HepG2 (cell line): ENCODE data around the gene PAIP1. TPM values are rescaled to one million over a fixed set of nuclear protein-coding genes. Genes with fewer than 3 reads are reported as not detected.

Source experiments
- BCL3 ChIP-seq: sonication (generic); formaldehyde crosslinking; IDR thresholded peaks from 2 replicates; pipeline ENCODE4 v1.5.1; 2020; ENCODE audit warnings: mild to moderate bottlenecking, missing genetic modification reagents, moderate library complexity
- ETV5 ChIP-seq: IDR thresholded peaks from 2 replicates; pipeline ENCODE4 v1.6.1; 2018; ENCODE audit warnings: missing biosample characterization, missing genetic modification reagents, inconsistent platforms, borderline replicate concordance
- ETV6 ChIP-seq: sonication (generic); formaldehyde crosslinking; conservative IDR thresholded peaks from 2 replicates; pipeline ENCODE4 v1.4.0; 2020; ENCODE audit warnings: missing genetic modification reagents
- HBP1 ChIP-seq: IDR thresholded peaks from 2 replicates; pipeline ENCODE4 v1.6.1; 2016; ENCODE audit warnings: low read depth, control low read depth
- HNF1A ChIP-seq, 2 experiments: sonication (generic) in 1 of 2; formaldehyde crosslinking in 1 of 2; IDR thresholded peaks; 2 replicates each; pipeline versions ENCODE4 v1.4.0 to v1.6.1; 2016 to 2020; ENCODE audit warnings: borderline replicate concordance in 1 of 2, low read depth in 1 of 2, mild to moderate bottlenecking in 1 of 2, missing genetic modification reagents in 1 of 2
- KAT8 ChIP-seq: IDR thresholded peaks from 2 replicates; pipeline ENCODE4 v1.6.1; 2016; ENCODE audit warnings: missing genetic modification reagents, missing compliant biosample characterization
- MYPOP ChIP-seq: sonication (generic); formaldehyde crosslinking; IDR thresholded peaks from 2 replicates; pipeline ENCODE4 v1.8.1; 2023; ENCODE audit warnings: mild to moderate bottlenecking, moderate library complexity, missing genetic modification reagents
- SIX1 ChIP-seq: sonication (generic); formaldehyde crosslinking; IDR thresholded peaks from 2 replicates; pipeline ENCODE4 v1.4.0; 2020; ENCODE audit warnings: missing genetic modification reagents, borderline replicate concordance
- TAF1 ChIP-seq: sonication (generic); formaldehyde crosslinking; IDR thresholded peaks from 2 replicates; pipeline ENCODE4 v1.4.0; 2020; ENCODE audit warnings: missing genetic modification reagents
- ZNF230 ChIP-seq: sonication (generic); formaldehyde crosslinking; IDR thresholded peaks from 2 replicates; pipeline ENCODE4 v1.4.0; 2020; ENCODE audit warnings: mild to moderate bottlenecking, missing genetic modification reagents
- ZNF605 ChIP-seq: sonication (generic); formaldehyde crosslinking; IDR thresholded peaks from 2 replicates; pipeline ENCODE4 v1.8.0; 2022; ENCODE audit warnings: mild to moderate bottlenecking, missing genetic modification reagents
- ZNF782 ChIP-seq: sonication (generic); formaldehyde crosslinking; IDR thresholded peaks from 2 replicates; pipeline ENCODE4 v1.4.0; 2020; ENCODE audit warnings: missing genetic modification reagents, mild to moderate bottlenecking, borderline replicate concordance
- ZSCAN9 ChIP-seq: IDR thresholded peaks from 2 replicates; pipeline ENCODE4 v1.6.1; 2016; ENCODE audit warnings: borderline replicate concordance
- polyA plus RNA-seq, 8 experiments: library from polyadenylated mRNA; depleted of rRNA in 3 of 8; stranded (reverse) in 7 of 8; unstranded in 1 of 8; fragments of >200 nt; fragmentation: Illumina TruSeq in 4 of 8; extraction: Trizol in 4 of 8; gene quantifications; 2 replicates each; pipeline versions ENCODE4 v1.2.1 to v1.2.3, GENCODE V29; 2011 to 2016; ENCODE audit warnings: low read depth in 4 of 8, missing spikeins in 1 of 8, mixed read lengths in 1 of 8; ENCODE audit not compliant: insufficient read depth in 1 of 8
- total RNA-seq, 5 experiments: library from RNA; depleted of rRNA; stranded (reverse); fragments of >200 nt; fragmentation: Illumina TruSeq; extraction: Trizol; gene quantifications; 2 replicates each; pipeline ENCODE4 v1.2.3, GENCODE V29; 2016; ENCODE audit warnings: low read depth in 1 of 5

PAIP1 gene
- total and polyA plus RNA-seq, 2 of the 13 experiments (the other 11 are each of a cell fraction or from before 2014, with no cell fraction given) = 96.6 to 116 TPM

GRCh38 chr5:43514816-43515677 lies 41.8 kb downstream of the PAIP1 start, which contains the start of gene C5orf34 (continued):
- TF ChIP-seq HNF1A (IDR thresholded peaks at IDR 0.05; ENCODE audit: low read depth) (no peak), HNF1A (CRISPR knock-in tag; IDR thresholded peaks at IDR 0.05; ENCODE audit: borderline replicate concordance) (0 out of 2 replicates have a peak, but pooled peaks have one; percentile 31), ZNF782 (peak; percentile 15; the same call in 1 of the 2 replicates), ZNF230 (CRISPR knock-in tag) (no peak), SIX1 (CRISPR knock-in tag) (no peak), ETV5 (peak; percentile 66; the same call in 1 of the 2 replicates), KAT8 (CRISPR knock-in tag) (peak; percentile 92), ZSCAN9 (CRISPR knock-in tag) (0 out of 2 replicates have a peak, but pooled peaks have one; percentile 34), ZNF605 (CRISPR knock-in tag) (peak; percentile 72), TAF1 (peak; percentile 73), MYPOP (peak; percentile 90), BCL3 (0 out of 2 replicates have a peak, but pooled peaks have one; percentile 13), HBP1 (peak; percentile 97), ETV6 (0 out of 2 replicates have a peak, but pooled peaks have one; percentile 18)
